Fibroblast of pulmonary artery (primary cell): ENCODE data around the gene MFSD12.

Experiments used
- DNase-seq: peaks from one replicate; pipeline ENCODE4 v3.0.0-alpha.2; 2010; ENCODE audit warnings: low read depth
- H3K4me3 ChIP-seq: replicated peaks from 2 replicates; pipeline ENCODE4 v1.5.1; 2011; ENCODE audit warnings: low read depth, mild to moderate bottlenecking, control low read depth, low read length, moderate library complexity
- CTCF ChIP-seq: IDR thresholded peaks from 2 replicates; pipeline ENCODE4 v1.5.1; 2011; ENCODE audit warnings: mild to moderate bottlenecking, control low read depth, low read length, inconsistent platforms; ENCODE audit errors: missing control alignments

MFSD12 gene

GRCh38 chr19:3547301-3547731 lies 10.1 kb downstream of the MFSD12 start:
- peak; percentile 17 for DNase-seq
- peak; percentile 56 for TF ChIP-seq CTCF

GRCh38 chr19:3546119-3546518 lies 11.3 kb downstream of the MFSD12 start:
- H3K4me3 ChIP-seq: no peak overlapping the region
- no peak for TF ChIP-seq CTCF
- no peak for DNase-seq

More at GRCh38 chr19:3547301-3547731, 10.1 kb downstream of the MFSD12 start:
- H3K4me3 ChIP-seq: no peak overlapping the region

- no peak for TF ChIP-seq CTCF
- no peak overlapping the region for H3K4me3 ChIP-seq
These were observed 11.7 kb downstream of the MFSD12 start for GRCh38 chr19:3545669-3546034.

GRCh38 chr19:3544742-3545668 lies 12.4 kb downstream of the MFSD12 start:
- H3K4me3 ChIP-seq: no peak overlapping the region
- peak; percentile 89 for TF ChIP-seq CTCF
- DNase-seq: peak; percentile 58

More at GRCh38 chr19:3545669-3546034, 11.7 kb downstream of the MFSD12 start:
- DNase-seq: no peak

- TF ChIP-seq CTCF: no peak
- H3K4me3 ChIP-seq: no peak overlapping the region
- DNase-seq: no peak
These were observed 13.4 kb downstream of the MFSD12 start for GRCh38 chr19:3544058-3544376.

GRCh38 chr19:3543150-3544057 lies 14.0 kb downstream of the MFSD12 start:
- DNase-seq: no peak
- no peak overlapping the region for H3K4me3 ChIP-seq
- TF ChIP-seq CTCF: no peak
